Gastrocnemius medialis (tissue), 4 donors: ENCODE results near the gene MTARC1.

Source experiments
- CTCF ChIP-seq, 5 experiments: fragments of 450-650 bp in 3 of 5; fragments of 200-600 bp in 2 of 5; sonication (generic) in 2 of 5; IDR thresholded peaks in 4 of 5; conservative IDR thresholded peaks in 1 of 5; 1 replicate in 4 of 5; 2 replicates in 1 of 5; pipeline ENCODE4 v1.5.1; 2016 to 2019; ENCODE audit warnings: antibody characterized with exemption in 5 of 5, mild to moderate bottlenecking in 3 of 5, moderate library complexity in 3 of 5
- POLR2A ChIP-seq, 2 donors: fragments of 450-650 bp; IDR thresholded peaks; one replicate each; pipeline ENCODE4 v1.6.1; 2017; ENCODE audit warnings: antibody characterized with exemption in 2 of 2, mild to moderate bottlenecking in 2 of 2, moderate library complexity in 2 of 2

DNA sequence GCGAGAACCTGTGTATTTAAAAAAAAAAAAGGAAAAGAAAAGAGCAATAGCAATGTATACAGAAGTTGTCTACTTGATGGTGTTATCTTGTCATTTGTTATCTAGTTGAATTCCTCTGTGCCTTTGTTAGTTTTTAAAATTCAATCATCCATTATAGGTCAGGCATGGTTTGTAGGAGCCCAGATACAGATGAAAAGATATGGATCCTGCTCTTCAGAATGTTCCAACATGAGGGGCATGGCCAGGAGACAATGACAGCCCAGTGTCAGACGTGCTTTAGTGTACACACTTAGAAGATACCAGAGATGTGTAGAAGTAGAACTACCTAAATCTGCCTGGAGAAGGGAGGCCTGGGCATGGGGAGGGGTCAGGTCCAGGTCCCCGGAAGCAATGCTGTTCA, 22.0 kb upstream of the MTARC1 start:
- TF ChIP-seq POLR2A (IDR thresholded peaks at IDR 0.05) (no peak), CTCF (IDR thresholded peaks at IDR 0.05 in 4 of 5, conservative IDR thresholded peaks at IDR 0.05 in 1 of 5) (no peak)
